HG02840 (cell line): ENCODE results near the gene ADI1.
"Not testable (repeated sequence)": the region's sequence is repeated elsewhere in the genome, so short reads cannot be mapped to it uniquely, and the experiment has no call there.

ENCODE experiments used
- ATAC-seq: cut with Tn5 transposase; IDR thresholded peaks from one replicate; pipeline ENCODE4 v1.9.1; 2021; ENCODE audit warnings: mild to moderate bottlenecking, moderate library complexity, moderate number of reproducible peaks; ENCODE audit not compliant: unreplicated experiment, low FRiP score

The ADI1 gene

DNA sequence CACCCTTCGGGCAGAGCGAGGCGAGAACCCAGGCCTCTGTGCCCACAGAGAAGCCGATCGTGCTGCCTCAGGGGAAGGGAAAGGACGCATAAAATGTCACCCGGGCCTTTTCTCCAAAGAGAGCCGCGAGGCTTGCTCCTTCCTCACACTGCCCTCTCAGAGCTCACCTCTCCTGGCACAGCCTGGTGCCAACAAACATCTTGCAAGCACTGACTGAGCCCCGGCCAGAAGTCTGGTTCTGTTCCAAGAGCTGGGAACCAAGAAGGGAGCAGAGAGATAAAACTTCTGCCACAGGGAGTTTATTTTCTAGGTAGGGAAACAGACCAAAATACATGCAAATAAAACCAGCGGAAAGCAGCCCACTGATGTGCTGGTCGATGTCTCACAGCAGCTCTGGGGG, 13.6 kb upstream of the ADI1 start:
- ATAC-seq = no peak

DNA sequence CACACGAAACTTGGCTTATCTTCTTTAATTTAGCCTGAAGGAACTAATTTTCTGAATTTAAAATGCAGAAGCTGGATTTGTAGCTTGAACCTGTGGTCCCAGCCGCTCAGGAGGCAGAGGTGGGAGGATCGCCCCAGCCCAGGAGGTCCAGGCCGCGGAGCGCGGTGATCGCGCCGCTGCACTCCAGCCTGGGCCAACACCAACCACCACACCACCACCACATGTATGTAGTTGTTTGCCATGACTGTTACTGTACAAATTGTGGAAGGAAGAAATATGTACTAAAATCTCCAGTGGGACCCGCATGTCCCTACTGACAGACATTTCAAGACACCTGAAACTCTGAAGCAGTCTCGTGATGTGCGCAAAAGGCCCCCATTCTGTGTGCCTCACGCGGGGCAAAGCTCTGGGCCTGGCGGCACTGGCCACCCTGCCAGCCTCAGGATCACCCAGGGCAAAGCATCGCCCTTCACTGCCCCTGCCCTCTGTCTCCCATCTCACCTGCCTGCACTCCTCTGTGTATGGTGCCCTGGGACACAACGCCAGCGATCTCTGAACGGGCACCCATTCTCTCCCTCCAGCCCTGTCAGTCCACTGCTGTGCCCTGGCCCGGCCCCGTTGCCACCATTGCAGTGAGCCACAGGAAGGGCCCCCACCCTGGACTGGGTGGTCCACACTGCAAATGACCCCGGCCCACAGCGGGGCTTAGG, 10.1 kb upstream of the ADI1 start:
- no peak for ATAC-seq

- no peak for ATAC-seq
These were observed 8.8 kb upstream of the ADI1 start for GRCh38 chr2:3527886-3528785.

GRCh38 chr2:3526871-3527270, 7.5 kb upstream of the ADI1 start:
- ATAC-seq = no peak

GRCh38 chr2:3523551-3524041, 4.3 kb upstream of the ADI1 start:
- ATAC-seq = no peak

- ATAC-seq = no peak
These were observed 3.7 kb upstream of the ADI1 start for GRCh38 chr2:3522961-3523421.

- no peak for ATAC-seq
These were observed 1.3 kb upstream of the ADI1 start for GRCh38 chr2:3520591-3520990.

DNA sequence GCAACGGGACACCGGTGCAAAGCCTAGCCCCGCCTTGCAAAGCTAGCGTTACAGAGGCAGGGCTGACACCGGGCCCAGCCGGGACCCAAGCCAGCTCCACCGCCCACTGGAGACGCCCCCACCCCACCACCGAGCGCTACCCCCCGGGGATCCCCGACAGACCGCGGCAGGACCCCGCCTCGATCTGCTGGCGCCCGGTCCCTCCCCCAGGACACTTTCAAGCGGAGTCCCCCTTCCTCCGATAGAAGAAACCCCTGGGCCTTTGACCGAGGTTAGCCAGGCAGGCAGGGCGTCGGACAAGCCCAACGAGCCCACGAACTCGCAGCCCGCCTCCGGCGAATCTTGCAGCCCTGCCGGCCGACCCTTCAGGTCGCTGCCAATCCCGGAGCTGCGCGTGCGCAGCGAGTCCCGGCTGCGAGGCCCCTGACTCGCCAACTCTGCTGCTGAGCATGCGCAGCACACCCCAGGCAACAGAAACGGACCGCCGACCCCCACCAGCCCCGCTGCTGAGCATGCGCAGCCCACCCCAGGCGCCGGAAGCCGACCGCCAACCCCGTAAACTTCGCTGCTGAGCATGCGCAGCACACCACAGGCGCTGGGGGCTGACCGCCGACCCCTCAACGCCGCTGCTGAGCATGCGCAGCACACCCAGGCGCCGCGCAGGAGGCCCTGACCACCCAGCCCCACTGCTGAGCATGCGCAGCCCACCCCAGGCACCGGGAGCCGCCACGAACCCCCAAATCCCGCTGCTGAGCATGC, 656 bp downstream of the ADI1 start:
- ATAC-seq = peak; percentile 88

DNA sequence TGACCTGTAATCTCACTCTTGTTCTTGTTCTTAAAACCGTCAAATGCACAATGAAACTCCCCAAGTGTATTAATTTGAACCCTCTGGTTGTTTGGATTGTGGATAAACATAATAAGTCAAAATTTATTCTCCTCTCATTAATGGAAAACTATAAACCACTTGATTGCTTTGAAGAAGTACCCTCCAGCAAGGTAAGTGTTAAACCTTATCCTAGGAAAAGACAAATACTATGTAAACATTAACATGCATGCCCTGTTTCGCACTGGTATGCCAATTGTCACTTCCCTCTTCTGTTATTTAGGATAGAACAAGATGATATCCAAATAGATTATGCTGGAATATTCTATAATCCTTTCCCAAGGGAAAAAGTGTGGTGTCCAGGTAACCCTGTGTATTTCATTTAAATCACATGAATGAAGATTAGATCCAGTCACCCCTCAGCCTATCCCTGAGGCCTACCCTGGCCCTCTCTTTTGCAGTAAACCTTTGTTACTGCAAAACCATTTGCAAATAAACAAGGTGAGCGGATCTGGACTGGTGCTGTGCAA, 1.3 kb downstream of the ADI1 start:
- no peak for ATAC-seq

DNA sequence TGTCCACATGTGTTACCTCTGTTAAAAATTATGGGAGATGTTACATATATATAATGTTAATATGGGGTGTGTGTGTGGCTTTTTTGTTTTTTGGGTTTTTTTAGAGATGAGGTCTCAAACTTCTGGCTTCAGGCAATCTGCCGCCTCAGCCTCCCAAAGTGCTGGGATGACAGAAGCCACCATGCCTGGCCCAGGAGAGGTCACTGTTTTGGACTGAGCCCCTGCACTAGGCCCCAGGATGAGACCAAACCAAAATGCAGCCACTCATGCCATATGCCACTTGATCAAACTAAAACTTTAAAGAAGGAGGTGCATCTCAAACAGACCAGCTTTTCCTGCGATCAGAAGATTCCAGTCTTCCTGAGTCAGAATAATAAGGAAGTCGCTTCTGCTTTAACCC, 2.5 kb downstream of the ADI1 start:
- no peak for ATAC-seq

GRCh38 chr2:3515438-3515837, 3.9 kb downstream of the ADI1 start:
- ATAC-seq = not testable (repeated sequence)

- no peak for ATAC-seq
These were observed 6.1 kb downstream of the ADI1 start for GRCh38 chr2:3513026-3513810.

GRCh38 chr2:3512086-3512485, 7.2 kb downstream of the ADI1 start:
- ATAC-seq = no peak

- ATAC-seq = no peak
These were observed 13.6 kb downstream of the ADI1 start for GRCh38 chr2:3505771-3506170.

GRCh38 chr2:3504741-3505140, 14.6 kb downstream of the ADI1 start:
- ATAC-seq = no peak

GRCh38 chr2:3503483-3503882, 15.8 kb downstream of the ADI1 start:
- no peak for ATAC-seq

DNA sequence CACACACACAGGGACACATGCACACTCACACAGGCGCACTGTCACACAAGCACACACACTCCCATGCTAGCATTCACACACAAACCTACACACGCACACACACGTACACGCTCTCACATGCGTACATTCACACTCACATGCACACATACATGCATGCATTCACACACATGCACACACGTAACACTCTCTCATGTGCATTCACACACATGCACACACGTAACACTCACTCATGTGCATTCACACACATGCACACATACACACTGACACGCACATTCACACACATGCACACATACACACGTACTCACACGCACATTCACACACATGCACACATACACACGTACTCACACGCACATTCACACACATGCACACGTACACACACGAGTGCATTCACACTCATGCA, 16.3 kb downstream of the ADI1 start:
- no peak for ATAC-seq

DNA sequence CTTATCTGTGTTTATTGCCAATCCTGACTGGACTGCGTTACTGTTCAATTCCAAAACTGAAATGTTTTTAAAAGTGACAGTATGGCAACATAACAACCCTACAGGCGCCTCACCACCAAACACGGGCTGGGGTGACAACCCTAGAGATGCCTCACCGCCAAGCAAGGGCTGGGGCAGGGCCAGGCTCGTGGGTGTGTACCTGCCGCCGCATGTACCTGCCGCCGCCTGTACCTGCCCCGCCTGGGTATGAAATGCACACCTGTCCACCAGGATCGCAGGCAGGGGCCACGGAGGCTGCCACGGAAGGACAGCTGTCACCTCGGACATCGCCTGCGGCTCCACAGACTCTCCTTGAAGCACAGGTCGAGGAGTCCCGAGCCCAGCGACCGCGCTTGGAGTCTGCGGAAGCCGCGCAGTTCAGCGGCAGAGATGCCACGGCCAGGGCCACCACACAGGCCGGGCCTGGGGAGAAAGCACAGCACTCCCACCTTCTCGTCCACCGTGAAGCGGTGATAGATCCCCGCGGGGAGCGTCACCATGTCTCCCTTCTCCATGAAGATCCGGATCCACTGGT, 18.9 kb downstream of the ADI1 start:
- no peak for ATAC-seq

GRCh38 chr2:3498783-3499394, 20.4 kb downstream of the ADI1 start:
- ATAC-seq = no peak
